ENCODE measurements around the gene OSBPL1A. TPM values are rescaled to one million over a fixed set of nuclear protein-coding genes. Genes with fewer than 3 reads are reported as not detected.

Gene OSBPL1A
- total RNA-seq, 4 donors from 2014 or later: 10.0 to 30.9 (median 15.1) TPM

DNA sequence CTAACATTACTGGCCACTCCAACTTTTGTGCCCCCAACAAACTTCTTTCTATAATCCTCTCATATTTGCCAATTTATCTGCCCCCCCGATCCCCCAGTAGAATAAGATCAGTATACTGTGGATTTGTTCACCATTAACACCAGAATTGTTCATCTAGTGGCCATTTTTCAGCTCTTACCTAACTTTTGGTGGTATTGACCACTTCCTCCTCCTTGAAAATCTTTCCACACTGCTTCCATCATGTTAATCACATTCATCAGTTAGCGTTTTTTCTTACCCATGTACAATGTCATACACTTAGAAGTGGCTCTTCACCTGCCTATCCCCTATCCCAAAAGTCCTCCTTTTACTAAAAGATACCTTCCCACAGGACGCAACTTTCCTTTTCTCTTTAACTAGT lies 35.0 kb upstream of the OSBPL1A start:
- peaks cover 0 to 47% (median 0%) of the 10 kb centered on the region in 3 donors for H3K36me3 ChIP-seq
- peaks cover 0 to 12% (median 9%) of the 10 kb centered on the region in 3 donors for H3K4me1 ChIP-seq
- H3K27me3 ChIP-seq: no peaks in the 10 kb centered on the region
- intact Hi-C loops (cut with DNase I): no loop called here
- no peaks in the 10 kb centered on the region for H3K9me3 ChIP-seq
- H3K27ac ChIP-seq: no peak overlapping the region
- H3K4me3 ChIP-seq: no peak overlapping the region
- no peak for DNase-seq
- 89 to 92% methylated on average over 3 of the region's 3 CpGs for WGBS, 2 donors
- TF ChIP-seq CTCF (IDR thresholded peaks at IDR 0.05) (no peak), POLR2A (IDR thresholded peaks at IDR 0.05) (no peak)

DNA sequence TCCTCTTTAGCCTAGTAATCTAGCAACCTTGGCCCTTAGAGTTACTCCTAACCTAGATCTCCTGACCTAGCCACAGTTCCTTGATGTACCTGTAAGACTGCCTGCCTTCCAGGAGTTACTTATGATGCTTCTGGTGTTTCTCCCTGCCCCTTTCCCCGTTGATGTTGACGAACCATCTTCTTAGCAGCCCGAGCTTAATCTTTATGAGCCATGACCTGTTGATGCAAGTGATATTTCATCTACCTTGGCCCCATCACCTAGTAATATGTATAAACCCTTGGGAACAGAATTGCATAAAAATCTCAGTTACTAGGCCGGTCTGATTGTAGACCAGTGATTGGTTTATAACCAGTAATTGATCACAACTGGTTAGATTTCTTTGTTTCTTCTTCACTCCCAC lies 31.6 kb upstream of the OSBPL1A start:
- Histone ChIP-seq H3K4me1 (peaks cover 3 to 27% (median 14%) of the 10 kb centered on the region in 3 donors), H3K27me3 (peaks cover 0 to 14% (median 0%) of the 10 kb centered on the region in 4 donors), H3K27ac (no peak overlapping the region), H3K4me3 (no peak overlapping the region), H3K36me3 (peaks cover 0 to 28% (median 0%) of the 10 kb centered on the region in 3 donors), H3K9me3 (no peaks in the 10 kb centered on the region)
- WGBS, 2 donors: 93% methylated on average over 4 of the region's 4 CpGs
- DNase-seq: no peak
- intact Hi-C loops (cut with DNase I): no loop called here
- TF ChIP-seq CTCF (IDR thresholded peaks at IDR 0.05) (no peak), POLR2A (IDR thresholded peaks at IDR 0.05) (no peak)

DNA sequence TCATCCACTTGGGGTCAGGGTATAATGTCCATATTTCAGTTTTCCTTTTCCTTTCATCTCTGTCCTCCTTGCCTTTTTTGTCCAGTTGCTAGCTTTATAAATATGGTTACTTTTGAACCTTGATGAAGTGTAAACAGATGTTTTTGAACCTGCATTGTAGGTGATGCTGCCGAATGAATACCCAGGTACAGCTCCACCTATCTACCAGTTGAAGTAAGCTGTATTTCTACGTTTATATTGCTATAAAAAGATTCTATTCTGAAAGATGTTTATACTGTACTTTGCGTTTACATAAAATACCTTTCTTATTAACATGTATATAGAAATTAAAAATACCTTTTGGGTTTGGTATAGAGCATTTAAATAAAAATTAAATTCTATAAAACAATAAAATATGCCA lies 31.1 kb upstream of the OSBPL1A start:
- intact Hi-C loops (cut with DNase I): no loop called here
- no peaks in the 10 kb centered on the region for H3K9me3 ChIP-seq
- no peak for TF ChIP-seq POLR2A (IDR thresholded peaks at IDR 0.05)
- TF ChIP-seq CTCF (IDR thresholded peaks at IDR 0.05): peak in 1 of 6 experiments; percentile 29
- peaks cover 3 to 27% (median 14%) of the 10 kb centered on the region in 3 donors for H3K4me1 ChIP-seq
- 62 to 76% methylated on average over 3 of the region's 3 CpGs for WGBS, 2 donors
- H3K27me3 ChIP-seq: peaks cover 0 to 19% (median 0%) of the 10 kb centered on the region in 4 donors
- DNase-seq: no peak
- H3K27ac ChIP-seq: no peak overlapping the region
- no peak overlapping the region for H3K4me3 ChIP-seq
- H3K36me3 ChIP-seq: peaks cover 0 to 28% (median 0%) of the 10 kb centered on the region in 3 donors

- H3K4me1 ChIP-seq: peaks cover 3 to 27% (median 14%) of the 10 kb centered on the region in 3 donors
- H3K9me3 ChIP-seq: no peaks in the 10 kb centered on the region
- H3K4me3 ChIP-seq: peak overlapping the region; percentile 69 to 90 (median 86)
- no peak for DNase-seq
- whole genome bisulfite sequencing, 2 donors: 48 to 64% methylated on average over 3 of the region's 3 CpGs
- no peak for TF ChIP-seq POLR2A (IDR thresholded peaks at IDR 0.05)
- TF ChIP-seq CTCF (IDR thresholded peaks at IDR 0.05): no peak
- H3K27ac ChIP-seq: no peak overlapping the region
- peaks cover 0 to 23% (median 0%) of the 10 kb centered on the region in 3 donors for H3K36me3 ChIP-seq
- intact Hi-C loops (cut with DNase I): no loop called here
- H3K27me3 ChIP-seq: peaks cover 0 to 31% (median 0%) of the 10 kb centered on the region in 4 donors
Observed at GRCh38 chr18:24427484-24427883, 29.9 kb upstream of the OSBPL1A start.

DNA sequence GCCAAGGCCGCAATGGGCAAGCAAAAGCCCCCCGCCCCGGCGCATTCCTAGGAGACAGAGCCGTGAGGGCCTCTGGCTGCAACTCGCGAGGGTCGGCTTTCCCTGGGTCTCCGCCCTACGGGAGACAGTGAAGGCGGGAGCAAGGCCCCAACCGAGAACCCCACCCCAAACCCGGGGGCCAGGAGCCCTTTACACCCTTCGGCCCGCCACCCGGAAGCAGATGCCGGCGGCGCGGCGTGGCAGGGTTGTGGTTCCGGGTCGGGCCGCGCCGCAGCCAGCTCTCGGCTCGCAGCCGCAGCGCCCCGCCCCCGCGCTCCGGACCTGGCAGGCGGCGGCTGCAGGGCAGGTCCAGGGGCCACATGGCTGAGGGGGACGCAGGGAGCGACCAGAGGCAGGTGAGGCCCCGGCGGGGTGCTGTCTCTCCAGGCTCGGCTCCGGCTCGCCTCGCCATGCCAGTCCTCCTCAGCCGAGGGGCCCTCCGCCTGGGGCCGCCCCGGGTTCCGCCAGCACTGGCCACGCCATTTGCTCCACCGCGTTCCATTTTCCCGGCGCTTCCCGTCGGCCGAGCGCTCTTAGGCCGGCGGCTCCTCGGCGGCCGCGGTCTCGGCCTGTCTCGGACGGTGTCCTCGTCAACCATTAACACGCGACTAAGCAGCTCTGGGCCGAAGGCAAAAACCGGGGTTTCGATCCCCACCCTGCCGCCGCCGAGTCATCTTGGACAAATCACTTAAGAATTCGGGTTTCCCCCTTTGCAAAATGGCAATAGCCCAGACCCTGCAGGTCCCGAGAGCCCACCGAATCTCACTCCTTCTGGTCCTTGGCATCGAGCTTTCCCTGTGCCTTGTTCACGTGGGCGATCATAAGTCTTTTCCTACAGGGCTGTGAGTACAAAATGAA lies 29.0 kb upstream of the OSBPL1A start, which contains the start of gene IMPACT:
TSS of gene IMPACT (plus strand) at position 273 of the 897 bp plus-strand sequence. CDS start at position 360, 87 bp downstream.
- peak within 1 kb of the TSS; percentile 69 to 90 (median 86) for H3K4me3 ChIP-seq
- WGBS, 2 donors: 1 to 4% methylated on average over 12 to 26 of the region's 82 CpGs
- H3K27ac ChIP-seq: peak within 1 kb of the TSS; percentile 82 to 89 (median 85)
- no peaks in the 10 kb centered on the region for H3K9me3 ChIP-seq
- H3K4me1 ChIP-seq: peaks cover 3 to 27% (median 14%) of the 10 kb centered on the region in 3 donors
- intact Hi-C loops (cut with DNase I): no loop called here
- no peak for TF ChIP-seq CTCF (IDR thresholded peaks at IDR 0.05)
- peak in 3 of 4 donors; percentile 33 to 62 (median 45) for TF ChIP-seq POLR2A (IDR thresholded peaks at IDR 0.05)
- H3K27me3 ChIP-seq: peaks cover 0 to 39% (median 0%) of the 10 kb centered on the region in 4 donors
- peaks cover 0 to 15% (median 0%) of the 10 kb centered on the region in 3 donors for H3K36me3 ChIP-seq
- DNase-seq: peak; percentile 9

All from esophagus squamous epithelium (tissue), 5 donors.